Stimulated activated CD4-positive, alpha-beta T cell treated with anti-CD3 and anti-CD28 coated beads, Interleukin-4, amount 100 ng/mL, for 48 hours (primary cell): ENCODE measurements around the gene FLRT1.

Experiments
- DNase-seq, 2 donors: peaks; one replicate each; pipeline ENCODE4 v3.0.0-alpha.2; 2020; ENCODE audit warnings: low read depth in 2 of 2

The FLRT1 gene

GRCh38 chr11:64007160-64007628, 28.5 kb upstream of the FLRT1 start:
- DNase-seq = no peak

- DNase-seq = no peak
Measured at GRCh38 chr11:64007629-64008282, 28.0 kb upstream of the FLRT1 start.

GRCh38 chr11:64008283-64008913, 27.3 kb upstream of the FLRT1 start:
- DNase-seq = no peak

GRCh38 chr11:64008914-64009633, 26.7 kb upstream of the FLRT1 start:
- no peak for DNase-seq

- no peak for DNase-seq
Measured at GRCh38 chr11:64009710-64010109, 26.0 kb upstream of the FLRT1 start.

GRCh38 chr11:64010783-64011182, 24.9 kb upstream of the FLRT1 start:
- no peak for DNase-seq

GRCh38 chr11:64011371-64011770, 24.4 kb upstream of the FLRT1 start:
- no peak for DNase-seq

- no peak for DNase-seq
Measured at GRCh38 chr11:64013141-64013896, 22.4 kb upstream of the FLRT1 start.

GRCh38 chr11:64014356-64014755, 21.4 kb upstream of the FLRT1 start:
- DNase-seq = no peak

- DNase-seq = no peak
Measured at GRCh38 chr11:64015510-64015909, 20.2 kb upstream of the FLRT1 start.

GRCh38 chr11:64015935-64016845, 19.5 kb upstream of the FLRT1 start:
- no peak for DNase-seq

GRCh38 chr11:64017945-64018224, 17.8 kb upstream of the FLRT1 start:
- no peak for DNase-seq

GRCh38 chr11:64018310-64018709, 17.4 kb upstream of the FLRT1 start:
- DNase-seq = no peak

- no peak for DNase-seq
Measured at GRCh38 chr11:64019106-64020037, 16.4 kb upstream of the FLRT1 start.

- no peak for DNase-seq
Measured at GRCh38 chr11:64020976-64021756, 14.6 kb upstream of the FLRT1 start.

- DNase-seq = no peak
Measured at GRCh38 chr11:64021757-64022093, 14.0 kb upstream of the FLRT1 start.

- no peak for DNase-seq
Measured at GRCh38 chr11:64022125-64022784, 13.5 kb upstream of the FLRT1 start.

GRCh38 chr11:64023712-64024710, 11.7 kb upstream of the FLRT1 start:
- DNase-seq = no peak
